Measurements from ENCODE around the gene TOGARAM2. TPM values are rescaled to one million over a fixed set of nuclear protein-coding genes. Genes with fewer than 3 reads are reported as not detected.
A peak's percentile ranks its signal among the peaks of the same experiment; 100 is the strongest.

Gene TOGARAM2
- total and polyA plus RNA-seq, 8 donors: 1.5 to 7.3 (median 4.1) TPM

DNA sequence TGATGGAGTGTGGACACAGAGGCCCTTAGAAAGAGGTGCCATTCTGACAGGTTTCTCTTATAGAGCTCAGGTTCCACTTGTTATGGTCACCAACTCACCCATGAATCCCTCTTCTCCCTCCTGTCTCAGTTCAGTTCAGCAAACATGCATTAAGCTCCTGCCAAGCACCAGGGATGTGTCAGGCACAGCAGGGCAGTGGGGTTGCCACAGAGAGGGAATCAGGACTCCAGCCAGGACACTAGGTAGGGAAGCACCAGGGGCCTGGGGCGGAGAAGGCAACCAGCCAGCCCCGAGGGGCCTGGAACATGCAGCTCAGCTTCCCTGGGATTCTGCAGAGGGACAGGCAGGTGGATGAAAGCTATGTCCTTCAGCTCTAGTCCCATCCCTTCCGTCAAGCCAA lies 44.6 kb downstream of the TOGARAM2 start:
- Histone ChIP-seq H3K9me3 (no peaks in the 10 kb centered on the region), H3K27ac (no peak overlapping the region), H3K36me3 (no peaks in the 10 kb centered on the region), H3K27me3 (no peaks in the 10 kb centered on the region), H3K4me3 (no peak overlapping the region), H3K4me1 (no peaks in the 10 kb centered on the region)
- intact Hi-C loops (cut with DNase I): no loop called here
- TF ChIP-seq, protein P1, sequence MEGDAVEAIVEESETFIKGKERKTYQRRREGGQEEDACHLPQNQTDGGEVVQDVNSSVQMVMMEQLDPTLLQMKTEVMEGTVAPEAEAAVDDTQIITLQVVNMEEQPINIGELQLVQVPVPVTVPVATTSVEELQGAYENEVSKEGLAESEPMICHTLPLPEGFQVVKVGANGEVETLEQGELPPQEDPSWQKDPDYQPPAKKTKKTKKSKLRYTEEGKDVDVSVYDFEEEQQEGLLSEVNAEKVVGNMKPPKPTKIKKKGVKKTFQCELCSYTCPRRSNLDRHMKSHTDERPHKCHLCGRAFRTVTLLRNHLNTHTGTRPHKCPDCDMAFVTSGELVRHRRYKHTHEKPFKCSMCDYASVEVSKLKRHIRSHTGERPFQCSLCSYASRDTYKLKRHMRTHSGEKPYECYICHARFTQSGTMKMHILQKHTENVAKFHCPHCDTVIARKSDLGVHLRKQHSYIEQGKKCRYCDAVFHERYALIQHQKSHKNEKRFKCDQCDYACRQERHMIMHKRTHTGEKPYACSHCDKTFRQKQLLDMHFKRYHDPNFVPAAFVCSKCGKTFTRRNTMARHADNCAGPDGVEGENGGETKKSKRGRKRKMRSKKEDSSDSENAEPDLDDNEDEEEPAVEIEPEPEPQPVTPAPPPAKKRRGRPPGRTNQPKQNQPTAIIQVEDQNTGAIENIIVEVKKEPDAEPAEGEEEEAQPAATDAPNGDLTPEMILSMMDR (IDR thresholded peaks at IDR 0.05): no peak
- ATAC-seq (no peak), DNase-seq (no peak)

DNA sequence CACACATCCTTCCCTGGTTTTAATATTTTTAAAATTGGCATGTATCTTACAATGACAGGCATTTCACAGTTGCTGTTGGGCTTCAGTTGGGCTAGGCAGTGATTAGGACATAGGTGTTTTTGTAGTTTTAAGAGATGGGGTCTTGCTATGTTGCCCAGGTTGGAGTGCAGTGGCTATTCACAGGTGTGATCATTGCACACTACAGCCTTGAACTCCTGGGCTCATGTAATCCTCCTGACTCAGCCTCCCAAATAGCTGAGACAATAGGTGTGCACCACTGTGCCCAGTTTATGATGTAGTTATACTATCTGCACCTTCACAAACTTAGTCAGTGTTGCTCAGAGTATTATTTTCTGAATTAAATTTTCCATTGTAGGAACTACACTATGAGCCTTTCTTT lies 49.9 kb downstream of the TOGARAM2 start:
- Histone ChIP-seq H3K36me3 (no peaks in the 10 kb centered on the region), H3K27me3 (no peaks in the 10 kb centered on the region), H3K9me3 (no peaks in the 10 kb centered on the region), H3K27ac (no peak overlapping the region), H3K4me3 (no peak overlapping the region), H3K4me1 (peaks cover 0 to 2% of the 10 kb centered on the region in 2 donors)
- DNase-seq (no peak), ATAC-seq (no peak)
- TF ChIP-seq, protein P1 (IDR thresholded peaks at IDR 0.05): no peak
- intact Hi-C loops (cut with DNase I): no loop called here

DNA sequence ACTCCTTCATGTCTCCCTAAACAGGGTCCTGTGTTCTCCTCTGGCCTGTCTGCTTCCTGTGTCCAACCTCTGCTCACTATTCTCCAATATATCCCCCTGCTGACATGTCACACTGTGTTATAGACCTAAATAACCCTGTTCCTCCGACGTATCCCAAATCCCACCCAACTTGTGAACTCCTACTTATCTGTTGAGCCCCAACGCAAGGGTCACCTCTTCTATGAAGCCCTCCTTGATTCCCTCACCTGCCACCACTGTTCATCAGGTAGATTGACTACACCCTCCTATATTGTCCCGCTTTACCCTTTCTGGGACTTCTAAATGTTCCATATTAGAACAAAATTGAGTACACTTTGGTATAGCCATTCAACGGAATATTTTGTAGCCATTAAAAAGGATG lies 51.1 kb downstream of the TOGARAM2 start:
- TF ChIP-seq, protein P1 (IDR thresholded peaks at IDR 0.05): no peak
- H3K9me3 ChIP-seq: no peaks in the 10 kb centered on the region
- H3K36me3 ChIP-seq: no peaks in the 10 kb centered on the region
- peaks cover 0 to 2% of the 10 kb centered on the region in 2 donors for H3K4me1 ChIP-seq
- H3K27me3 ChIP-seq: no peaks in the 10 kb centered on the region
- H3K4me3 ChIP-seq: no peak overlapping the region
- ATAC-seq (no peak), DNase-seq (no peak)
- H3K27ac ChIP-seq: no peak overlapping the region
- intact Hi-C loops (cut with DNase I): no loop called here

DNA sequence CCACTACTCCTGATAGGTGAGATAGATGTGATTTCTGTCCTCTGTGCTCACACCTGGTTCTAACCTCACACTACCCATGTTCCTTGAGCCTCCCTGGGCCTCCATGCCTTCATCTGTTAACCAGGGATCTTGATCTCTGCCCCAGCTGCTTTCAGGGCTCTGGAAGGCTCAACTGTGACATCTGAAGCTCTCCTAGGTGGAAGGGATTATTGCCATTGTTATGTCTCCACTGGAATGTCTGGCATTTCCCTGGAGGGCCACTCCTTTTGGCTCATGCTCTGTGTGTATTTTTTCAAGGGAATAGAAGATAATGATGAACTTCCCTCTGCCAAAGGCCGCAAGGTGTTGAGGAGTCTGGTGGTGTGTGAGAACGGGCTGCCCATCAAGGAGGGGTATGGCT lies 52.1 kb downstream of the TOGARAM2 start:
- no peaks in the 10 kb centered on the region for H3K27me3 ChIP-seq
- TF ChIP-seq, protein P1 (IDR thresholded peaks at IDR 0.05): no peak
- H3K9me3 ChIP-seq: no peaks in the 10 kb centered on the region
- intact Hi-C loops (cut with DNase I): no loop called here
- ATAC-seq: peak; percentile 41
- H3K36me3 ChIP-seq: no peaks in the 10 kb centered on the region
- DNase-seq: no peak
- H3K27ac ChIP-seq: no peak overlapping the region
- H3K4me3 ChIP-seq: no peak overlapping the region
- H3K4me1 ChIP-seq: peaks cover 0 to 2% of the 10 kb centered on the region in 2 donors

DNA sequence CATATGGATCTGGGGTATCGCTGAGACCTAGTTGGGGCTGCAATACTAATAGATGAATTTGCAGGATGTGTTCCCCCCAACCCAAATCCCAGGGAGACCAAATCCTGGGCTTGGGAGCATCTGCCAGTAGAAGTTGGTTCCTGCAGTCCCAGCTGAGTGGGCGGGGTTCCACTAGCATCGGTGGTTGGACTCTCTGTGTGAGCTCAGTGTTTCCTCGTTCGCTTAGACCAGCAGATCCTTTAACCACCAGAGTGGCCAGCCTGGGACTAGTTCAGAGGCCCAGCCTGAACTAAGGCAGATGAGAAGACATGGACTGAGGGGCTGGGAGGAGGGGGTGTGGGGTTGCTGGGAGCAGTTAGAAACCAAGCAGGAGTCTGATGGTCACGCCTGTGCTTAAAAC lies 52.6 kb downstream of the TOGARAM2 start:
- TF ChIP-seq, protein P1 (IDR thresholded peaks at IDR 0.05): no peak
- Histone ChIP-seq H3K4me3 (no peak overlapping the region), H3K4me1 (peaks cover 0 to 2% of the 10 kb centered on the region in 2 donors), H3K27me3 (no peaks in the 10 kb centered on the region), H3K36me3 (no peaks in the 10 kb centered on the region), H3K9me3 (no peaks in the 10 kb centered on the region), H3K27ac (no peak overlapping the region)
- intact Hi-C loops (cut with DNase I): no loop called here
- DNase-seq (no peak), ATAC-seq (peak; percentile 40)

Measured in left lung (tissue), 10 donors.